ENCODE data around the gene KCTD15.

Gene KCTD15

GRCh38 chr19:33778089-33778791, 18.4 kb upstream of the KCTD15 start:
- H3K27ac Mint-ChIP-seq = no peak overlapping the region
- H3K4me3 Mint-ChIP-seq = no peak overlapping the region
- DNase-seq (peak; percentile 91), ATAC-seq (peak; percentile 88)
- no peaks in the 10 kb centered on the region for H3K36me3 Mint-ChIP-seq (ENCODE audit: low read depth)
- H3K27me3 Mint-ChIP-seq = peaks cover 28% of the 10 kb centered on the region
- peaks cover 3% of the 10 kb centered on the region for H3K4me1 Mint-ChIP-seq
- no peaks in the 10 kb centered on the region for H3K9me3 Mint-ChIP-seq

- Mint-ChIP-seq H3K27me3 (peaks cover 29% of the 10 kb centered on the region), H3K4me1 (peaks cover 3% of the 10 kb centered on the region), H3K9me3 (no peaks in the 10 kb centered on the region), H3K4me3 (no peak overlapping the region), H3K27ac (no peak overlapping the region), H3K36me3 (ENCODE audit: low read depth) (no peaks in the 10 kb centered on the region)
- DNase-seq = no peak
- ATAC-seq = no peak
These were observed 16.8 kb upstream of the KCTD15 start for GRCh38 chr19:33779849-33780248.

GRCh38 chr19:33780251-33780650, 16.4 kb upstream of the KCTD15 start:
- H3K27me3 Mint-ChIP-seq = peaks cover 29% of the 10 kb centered on the region

GRCh38 chr19:33780746-33781145, 15.9 kb upstream of the KCTD15 start:
- H3K27ac Mint-ChIP-seq = no peak overlapping the region

More at GRCh38 chr19:33780251-33780650, 16.4 kb upstream of the KCTD15 start:
- no peak for ATAC-seq
- no peaks in the 10 kb centered on the region for H3K9me3 Mint-ChIP-seq
- H3K4me1 Mint-ChIP-seq = peaks cover 3% of the 10 kb centered on the region
- H3K27ac Mint-ChIP-seq = no peak overlapping the region
- no peak overlapping the region for H3K4me3 Mint-ChIP-seq
- no peaks in the 10 kb centered on the region for H3K36me3 Mint-ChIP-seq (ENCODE audit: low read depth)
- no peak for DNase-seq

GRCh38 chr19:33781415-33781935, 15.2 kb upstream of the KCTD15 start:
- Mint-ChIP-seq H3K4me1 (peaks cover 3% of the 10 kb centered on the region), H3K4me3 (no peak overlapping the region), H3K36me3 (ENCODE audit: low read depth) (no peaks in the 10 kb centered on the region), H3K27me3 (peaks cover 24% of the 10 kb centered on the region), H3K27ac (no peak overlapping the region), H3K9me3 (no peaks in the 10 kb centered on the region)
- ATAC-seq (no peak), DNase-seq (no peak)

More at GRCh38 chr19:33780746-33781145, 15.9 kb upstream of the KCTD15 start:
- DNase-seq = no peak
- Mint-ChIP-seq H3K4me3 (no peak overlapping the region), H3K9me3 (no peaks in the 10 kb centered on the region), H3K27me3 (peaks cover 28% of the 10 kb centered on the region), H3K4me1 (peaks cover 3% of the 10 kb centered on the region), H3K36me3 (ENCODE audit: low read depth) (no peaks in the 10 kb centered on the region)
- no peak for ATAC-seq

- Mint-ChIP-seq H3K27ac (no peak overlapping the region), H3K4me1 (peaks cover 3% of the 10 kb centered on the region), H3K36me3 (ENCODE audit: low read depth) (no peaks in the 10 kb centered on the region), H3K27me3 (peaks cover 24% of the 10 kb centered on the region), H3K9me3 (no peaks in the 10 kb centered on the region), H3K4me3 (no peak overlapping the region)
- DNase-seq (no peak), ATAC-seq (no peak)
These were observed 14.7 kb upstream of the KCTD15 start for GRCh38 chr19:33781996-33782395.

GRCh38 chr19:33784432-33784831, 12.2 kb upstream of the KCTD15 start:
- no peak overlapping the region for H3K27ac Mint-ChIP-seq

GRCh38 chr19:33785795-33786194, 10.9 kb upstream of the KCTD15 start:
- Mint-ChIP-seq H3K27ac (no peak overlapping the region), H3K4me3 (no peak overlapping the region), H3K4me1 (no peaks in the 10 kb centered on the region), H3K9me3 (no peaks in the 10 kb centered on the region), H3K27me3 (peaks cover 17% of the 10 kb centered on the region), H3K36me3 (ENCODE audit: low read depth) (no peaks in the 10 kb centered on the region)
- ATAC-seq = no peak
- no peak for DNase-seq

More at GRCh38 chr19:33784432-33784831, 12.2 kb upstream of the KCTD15 start:
- H3K4me3 Mint-ChIP-seq = no peak overlapping the region
- H3K27me3 Mint-ChIP-seq = peaks cover 19% of the 10 kb centered on the region
- no peak for ATAC-seq
- no peak for DNase-seq
- no peaks in the 10 kb centered on the region for H3K4me1 Mint-ChIP-seq
- no peaks in the 10 kb centered on the region for H3K36me3 Mint-ChIP-seq (ENCODE audit: low read depth)
- no peaks in the 10 kb centered on the region for H3K9me3 Mint-ChIP-seq

GRCh38 chr19:33788676-33789075, 8.0 kb upstream of the KCTD15 start:
- DNase-seq (no peak), ATAC-seq (no peak)
- Mint-ChIP-seq H3K27ac (no peak overlapping the region), H3K36me3 (ENCODE audit: low read depth) (no peaks in the 10 kb centered on the region), H3K9me3 (no peaks in the 10 kb centered on the region), H3K4me1 (no peaks in the 10 kb centered on the region), H3K27me3 (peaks cover 30% of the 10 kb centered on the region), H3K4me3 (no peak overlapping the region)

- ATAC-seq (no peak), DNase-seq (no peak)
- Mint-ChIP-seq H3K4me3 (no peak overlapping the region), H3K36me3 (ENCODE audit: low read depth) (no peaks in the 10 kb centered on the region), H3K4me1 (no peaks in the 10 kb centered on the region), H3K27me3 (peaks cover 35% of the 10 kb centered on the region), H3K9me3 (no peaks in the 10 kb centered on the region), H3K27ac (no peak overlapping the region)
These were observed 7.3 kb upstream of the KCTD15 start for GRCh38 chr19:33789344-33789743.

- H3K9me3 Mint-ChIP-seq = no peaks in the 10 kb centered on the region
- ATAC-seq (no peak), DNase-seq (no peak)
- peaks cover 47% of the 10 kb centered on the region for H3K27me3 Mint-ChIP-seq
- no peaks in the 10 kb centered on the region for H3K36me3 Mint-ChIP-seq (ENCODE audit: low read depth)
- peak overlapping the region; percentile 61 for H3K4me3 Mint-ChIP-seq
- peaks cover 2% of the 10 kb centered on the region for H3K4me1 Mint-ChIP-seq
- H3K27ac Mint-ChIP-seq = no peak overlapping the region
These were observed 1.8 kb upstream of the KCTD15 start for GRCh38 chr19:33794683-33795369.

GRCh38 chr19:33795370-33796163, 1.1 kb upstream of the KCTD15 start:
- peak; percentile 74 for DNase-seq
- ATAC-seq = peak; percentile 66
- Mint-ChIP-seq H3K4me1 (peaks cover 2% of the 10 kb centered on the region), H3K27ac (no peak overlapping the region), H3K9me3 (no peaks in the 10 kb centered on the region), H3K27me3 (peaks cover 49% of the 10 kb centered on the region), H3K36me3 (ENCODE audit: low read depth) (no peaks in the 10 kb centered on the region), H3K4me3 (peak overlapping the region; percentile 61)

GRCh38 chr19:33797802-33798671, 1.4 kb downstream of the KCTD15 start:
- H3K27ac Mint-ChIP-seq = no peak overlapping the region
- no peak for ATAC-seq

GRCh38 chr19:33798681-33799111, 2.0 kb downstream of the KCTD15 start:
- H3K36me3 Mint-ChIP-seq (ENCODE audit: low read depth) = no peaks in the 10 kb centered on the region
- H3K27ac Mint-ChIP-seq = no peak overlapping the region
- DNase-seq (no peak), ATAC-seq (no peak)
- peaks cover 28% of the 10 kb centered on the region for H3K27me3 Mint-ChIP-seq
- H3K9me3 Mint-ChIP-seq = no peaks in the 10 kb centered on the region
- peaks cover 2% of the 10 kb centered on the region for H3K4me1 Mint-ChIP-seq
- H3K4me3 Mint-ChIP-seq = no peak overlapping the region

More at GRCh38 chr19:33797802-33798671, 1.4 kb downstream of the KCTD15 start:
- no peaks in the 10 kb centered on the region for H3K36me3 Mint-ChIP-seq (ENCODE audit: low read depth)
- H3K9me3 Mint-ChIP-seq = no peaks in the 10 kb centered on the region
- peak overlapping the region; percentile 72 for H3K4me3 Mint-ChIP-seq
- H3K27me3 Mint-ChIP-seq = peaks cover 34% of the 10 kb centered on the region
- peak; percentile 38 for DNase-seq
- peaks cover 2% of the 10 kb centered on the region for H3K4me1 Mint-ChIP-seq

All from activated naive CD8-positive, alpha-beta T cell treated with anti-CD3 and anti-CD28 coated beads, Interleukin-2, amount 50 U/mL, for 24 hours (primary cell).